Upper lobe of right lung (tissue), 1 donor: ENCODE results near the gene ZCWPW1. TPM values are rescaled to one million over a fixed set of nuclear protein-coding genes. Genes with fewer than 3 reads are reported as not detected.

Experiments used
- ATAC-seq: fragments of 200-7000 bp; cut with Tn5 transposase; one replicate; pipeline ENCODE4 v1.9.1; 2020; ENCODE audit warnings: mild to moderate bottlenecking, moderate library complexity
- DNase-seq: peaks from one replicate; pipeline ENCODE4 v3.0.0-alpha.2; 2020
- H3K27ac ChIP-seq: fragments of 200-600 bp; one replicate; pipeline ENCODE4 v1.8.0; 2022
- H3K27me3 ChIP-seq: fragments of 200-600 bp; one replicate; pipeline ENCODE4 v1.8.0; 2022; ENCODE audit warnings: mild to moderate bottlenecking
- H3K36me3 ChIP-seq: fragments of 200-600 bp; one replicate; pipeline ENCODE4 v1.8.0; 2022
- H3K4me1 ChIP-seq: fragments of 200-600 bp; one replicate; pipeline ENCODE4 v1.8.0; 2022
- H3K4me3 ChIP-seq: fragments of 200-600 bp; one replicate; pipeline ENCODE4 v1.8.0; 2022; ENCODE audit warnings: mild to moderate bottlenecking
- H3K9me3 ChIP-seq: fragments of 200-600 bp; one replicate; pipeline ENCODE4 v1.8.0; 2022
- intact Hi-C: fragments of 100-400 bp; cut with DNase I; formaldehyde crosslinking; loops from one replicate; pipeline ENCODE4 v1.11.0; 2022
- total RNA-seq: library from RNA; stranded (reverse); fragmentation: NEBNext Ultra II Directional; extraction: Animal tissue kit (Norgen Biotek cat#: 25700); gene quantifications from one replicate; pipeline ENCODE4 v1.2.1, GENCODE V29; 2021
- TF ChIP-seq, protein P1 (sequence below): fragments of 200-600 bp; IDR thresholded peaks from one replicate; pipeline ENCODE4 v1.8.0; 2022; ENCODE audit warnings: antibody characterized with exemption
- donor health status: DM: no; HTN: yes; CAD: no; lungs with severe emphysema.

Gene ZCWPW1
- total RNA-seq, 1 donor from 2014 or later, result 4.8 TPM

DNA sequence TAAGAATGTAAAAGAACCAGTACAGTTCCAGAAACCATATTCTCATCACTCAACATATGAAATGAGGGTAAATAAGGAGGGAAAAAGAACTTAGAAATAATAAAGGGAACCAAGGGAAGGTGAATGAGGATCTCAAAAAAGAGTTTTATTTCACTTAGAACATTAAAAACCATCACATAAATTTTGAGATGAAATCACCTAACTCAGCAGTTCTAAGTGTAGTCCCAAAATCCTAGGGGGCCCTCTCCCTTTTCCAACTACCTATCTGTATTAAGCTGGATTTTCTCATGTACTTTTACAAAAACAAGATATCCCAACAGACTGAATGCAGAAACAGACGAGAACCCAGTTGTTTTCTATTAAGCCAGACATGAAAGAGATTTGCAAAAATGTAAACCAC is 3.2 kb downstream of the ZCWPW1 start:
- H3K27me3 ChIP-seq, result no peaks in the 10 kb centered on the region
- H3K36me3 ChIP-seq, result no peaks in the 10 kb centered on the region
- DNase-seq (no peak), ATAC-seq (no peak)
- peaks cover 5% of the 10 kb centered on the region for H3K4me1 ChIP-seq
- intact Hi-C loops, result no loop called here
- no peak overlapping the region for H3K27ac ChIP-seq
- TF ChIP-seq, protein P1, sequence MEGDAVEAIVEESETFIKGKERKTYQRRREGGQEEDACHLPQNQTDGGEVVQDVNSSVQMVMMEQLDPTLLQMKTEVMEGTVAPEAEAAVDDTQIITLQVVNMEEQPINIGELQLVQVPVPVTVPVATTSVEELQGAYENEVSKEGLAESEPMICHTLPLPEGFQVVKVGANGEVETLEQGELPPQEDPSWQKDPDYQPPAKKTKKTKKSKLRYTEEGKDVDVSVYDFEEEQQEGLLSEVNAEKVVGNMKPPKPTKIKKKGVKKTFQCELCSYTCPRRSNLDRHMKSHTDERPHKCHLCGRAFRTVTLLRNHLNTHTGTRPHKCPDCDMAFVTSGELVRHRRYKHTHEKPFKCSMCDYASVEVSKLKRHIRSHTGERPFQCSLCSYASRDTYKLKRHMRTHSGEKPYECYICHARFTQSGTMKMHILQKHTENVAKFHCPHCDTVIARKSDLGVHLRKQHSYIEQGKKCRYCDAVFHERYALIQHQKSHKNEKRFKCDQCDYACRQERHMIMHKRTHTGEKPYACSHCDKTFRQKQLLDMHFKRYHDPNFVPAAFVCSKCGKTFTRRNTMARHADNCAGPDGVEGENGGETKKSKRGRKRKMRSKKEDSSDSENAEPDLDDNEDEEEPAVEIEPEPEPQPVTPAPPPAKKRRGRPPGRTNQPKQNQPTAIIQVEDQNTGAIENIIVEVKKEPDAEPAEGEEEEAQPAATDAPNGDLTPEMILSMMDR, result no peak
- no peak overlapping the region for H3K4me3 ChIP-seq
- H3K9me3 ChIP-seq, result no peaks in the 10 kb centered on the region

DNA sequence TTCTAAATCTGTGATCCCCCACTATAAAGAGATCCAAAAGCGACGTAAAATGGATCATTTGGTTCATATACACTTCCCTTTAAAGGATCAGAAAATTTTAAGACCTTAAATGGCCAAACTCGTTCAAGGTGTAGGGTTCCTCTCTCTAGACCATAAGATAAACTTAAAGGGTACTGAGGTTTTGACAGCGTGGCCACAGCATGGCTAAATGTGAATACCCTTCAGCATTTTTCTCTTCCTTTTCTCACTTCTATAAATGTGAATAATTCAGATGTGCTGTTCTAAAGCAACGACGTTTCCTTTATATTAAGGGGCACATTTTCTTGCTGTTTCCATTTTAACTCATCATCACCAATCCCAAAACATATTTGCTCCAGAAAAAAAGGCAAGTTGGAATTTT is 5.2 kb downstream of the ZCWPW1 start:
- Histone ChIP-seq H3K36me3 (no peaks in the 10 kb centered on the region), H3K27ac (no peak overlapping the region), H3K9me3 (no peaks in the 10 kb centered on the region), H3K4me1 (peaks cover 5% of the 10 kb centered on the region), H3K27me3 (no peaks in the 10 kb centered on the region), H3K4me3 (no peak overlapping the region)
- TF ChIP-seq, protein P1, result no peak
- intact Hi-C loops, result no loop called here
- no peak for ATAC-seq
- no peak for DNase-seq

GRCh38 chr7:100419660-100420226 is 8.8 kb downstream of the ZCWPW1 start:
- TF ChIP-seq, protein P1, result no peak
- Histone ChIP-seq H3K36me3 (no peaks in the 10 kb centered on the region), H3K4me1 (no peaks in the 10 kb centered on the region), H3K27ac (no peak overlapping the region), H3K4me3 (no peak overlapping the region), H3K9me3 (no peaks in the 10 kb centered on the region), H3K27me3 (no peaks in the 10 kb centered on the region)
- ATAC-seq (no peak), DNase-seq (no peak)
- intact Hi-C loops, result no loop called here

DNA sequence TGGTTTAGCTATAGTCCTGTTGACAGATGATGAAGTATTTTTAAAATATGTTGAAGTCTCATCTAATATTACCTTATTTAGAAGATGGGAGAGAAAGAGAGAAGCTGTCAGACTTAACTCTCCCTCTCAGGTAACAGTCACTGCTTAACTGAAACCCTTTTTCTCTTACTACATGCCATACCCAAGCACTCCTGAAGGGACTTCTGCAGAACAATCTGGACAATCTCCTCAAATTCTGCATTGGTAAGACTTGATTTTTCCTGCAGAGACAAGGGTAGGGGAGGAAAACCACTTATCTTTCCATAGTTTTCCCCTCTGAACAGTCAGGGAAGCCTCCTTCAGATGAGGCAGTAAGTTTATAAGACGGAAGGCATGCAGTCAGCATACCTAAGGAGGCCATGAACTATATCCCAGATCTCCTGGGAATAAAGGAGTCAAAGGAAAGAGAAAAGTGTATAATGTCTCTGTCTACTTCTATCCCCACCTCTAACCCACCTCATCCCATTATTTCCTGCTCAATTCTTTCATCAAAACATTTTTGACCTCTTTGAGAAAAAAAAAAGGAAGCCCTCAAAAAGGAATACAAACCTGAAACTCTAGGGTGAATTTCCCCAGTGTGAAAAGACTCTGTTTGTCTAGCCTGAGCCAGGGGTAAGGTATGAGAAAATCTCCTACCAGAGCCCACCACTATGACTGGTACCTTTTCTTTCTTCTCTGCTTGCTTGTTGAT is 9.4 kb downstream of the ZCWPW1 start:
- no peak for DNase-seq
- H3K4me3 ChIP-seq, result no peak overlapping the region
- H3K36me3 ChIP-seq, result no peaks in the 10 kb centered on the region
- no peaks in the 10 kb centered on the region for H3K27me3 ChIP-seq
- intact Hi-C loops, result no loop called here
- TF ChIP-seq, protein P1, result no peak
- no peaks in the 10 kb centered on the region for H3K9me3 ChIP-seq
- ATAC-seq, result no peak
- H3K4me1 ChIP-seq, result no peaks in the 10 kb centered on the region
- no peak overlapping the region for H3K27ac ChIP-seq

GRCh38 chr7:100415448-100415847 is 13.1 kb downstream of the ZCWPW1 start:
- Histone ChIP-seq H3K9me3 (no peaks in the 10 kb centered on the region), H3K36me3 (no peaks in the 10 kb centered on the region), H3K4me3 (no peak overlapping the region), H3K27me3 (no peaks in the 10 kb centered on the region), H3K4me1 (no peaks in the 10 kb centered on the region), H3K27ac (no peak overlapping the region)
- ATAC-seq, result no peak
- intact Hi-C loops, result no loop called here
- TF ChIP-seq, protein P1, result no peak
- DNase-seq, result no peak
